ENCODE results near the gene EPHA1. TPM values are rescaled to one million over a fixed set of nuclear protein-coding genes. Genes with fewer than 3 reads are reported as not detected.
A peak's percentile ranks its signal among the peaks of the same experiment; 100 is the strongest.
"Not testable (repeated sequence)": the region's sequence is repeated elsewhere in the genome, so short reads cannot be mapped to it uniquely, and the experiment has no call there.

The EPHA1 gene
- total RNA-seq, 2 donors from 2014 or later, result 0.65 to 1.8 TPM

DNA sequence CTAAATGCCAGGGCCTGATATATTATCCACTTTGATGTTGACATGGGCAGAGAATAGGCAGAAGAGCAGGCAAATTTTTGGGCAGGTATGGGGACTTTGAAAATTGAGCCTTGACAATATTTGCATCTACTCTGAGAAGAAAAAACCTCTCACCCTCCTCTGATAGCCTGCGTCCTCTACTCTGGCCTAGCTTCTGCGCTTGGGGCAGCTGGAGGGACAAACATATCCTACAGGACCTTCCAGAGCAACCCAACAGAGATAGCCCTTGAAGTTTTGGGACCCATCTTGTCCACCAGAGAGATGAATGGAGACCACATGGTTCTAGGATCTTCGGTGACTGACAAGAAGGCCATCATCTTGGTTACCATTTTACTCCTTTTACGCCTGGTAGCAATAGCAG, 34.5 kb upstream of the EPHA1 start, which contains the start of gene TAS2R60:
TAS2R60 (plus strand) TSS at position 301 of the 400 bp plus-strand sequence; CDS start at position 301, 0 bp downstream.
- ATAC-seq (replicated peaks), result no peak
- H3K9me3 Mint-ChIP-seq, result no peaks in the 10 kb centered on the region
- no peaks in the 10 kb centered on the region for H3K27me3 Mint-ChIP-seq
- H3K36me3 Mint-ChIP-seq (ENCODE audit: low read depth), result no peaks in the 10 kb centered on the region
- H3K4me3 Mint-ChIP-seq, result no peak within 1 kb of the TSS
- H3K4me1 Mint-ChIP-seq, result peaks cover 5% of the 10 kb centered on the region
- H3K27ac Mint-ChIP-seq, result no peak within 1 kb of the TSS

DNA sequence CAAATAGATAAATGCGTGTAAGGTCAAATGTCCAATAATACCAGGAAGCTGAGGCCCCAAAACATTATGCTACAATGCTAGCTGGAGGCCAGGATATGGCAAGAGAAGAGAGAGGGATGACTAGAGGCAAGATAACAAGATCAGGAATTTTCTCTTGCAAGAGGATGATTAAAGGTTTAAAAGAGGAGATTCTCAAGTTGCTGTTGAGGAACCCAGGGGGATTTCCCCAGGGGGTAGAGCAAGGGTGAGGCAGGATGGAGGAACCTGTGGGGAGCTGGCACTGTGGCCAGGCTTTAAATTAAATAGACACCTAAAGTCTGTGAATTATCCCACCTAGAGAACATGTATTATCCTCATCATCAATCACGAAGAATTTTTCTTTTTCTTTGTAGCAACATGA, 31.2 kb upstream of the EPHA1 start:
- no peak for ATAC-seq (replicated peaks)
- no peaks in the 10 kb centered on the region for H3K36me3 Mint-ChIP-seq (ENCODE audit: low read depth)
- no peaks in the 10 kb centered on the region for H3K27me3 Mint-ChIP-seq
- H3K27ac Mint-ChIP-seq, result no peak overlapping the region
- H3K4me1 Mint-ChIP-seq, result peaks cover 16% of the 10 kb centered on the region
- no peak overlapping the region for H3K4me3 Mint-ChIP-seq
- H3K9me3 Mint-ChIP-seq, result no peaks in the 10 kb centered on the region

DNA sequence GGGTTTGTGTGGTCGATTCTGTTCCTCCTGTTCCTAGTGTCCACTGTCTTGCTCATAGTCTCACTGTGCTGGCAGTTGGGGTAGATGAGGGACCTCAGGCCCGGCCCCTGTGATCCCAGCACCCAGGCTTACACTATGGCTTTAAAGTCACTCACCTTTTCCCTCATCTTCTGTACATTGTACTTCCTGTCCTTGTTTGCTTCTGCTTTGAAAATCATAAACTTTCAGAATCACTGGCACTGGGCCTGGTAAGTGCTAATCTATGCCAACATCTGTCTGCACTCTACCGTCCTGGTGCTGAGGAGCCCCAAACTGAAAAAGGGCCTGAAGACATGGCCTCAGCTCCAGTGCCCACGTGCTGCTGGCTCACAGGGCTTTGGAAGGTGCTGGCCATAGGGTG, 28.9 kb upstream of the EPHA1 start:
- Mint-ChIP-seq H3K27ac (peak overlapping the region; percentile 72), H3K4me1 (peaks cover 16% of the 10 kb centered on the region)
- peak; percentile 29 for ATAC-seq (replicated peaks)

DNA sequence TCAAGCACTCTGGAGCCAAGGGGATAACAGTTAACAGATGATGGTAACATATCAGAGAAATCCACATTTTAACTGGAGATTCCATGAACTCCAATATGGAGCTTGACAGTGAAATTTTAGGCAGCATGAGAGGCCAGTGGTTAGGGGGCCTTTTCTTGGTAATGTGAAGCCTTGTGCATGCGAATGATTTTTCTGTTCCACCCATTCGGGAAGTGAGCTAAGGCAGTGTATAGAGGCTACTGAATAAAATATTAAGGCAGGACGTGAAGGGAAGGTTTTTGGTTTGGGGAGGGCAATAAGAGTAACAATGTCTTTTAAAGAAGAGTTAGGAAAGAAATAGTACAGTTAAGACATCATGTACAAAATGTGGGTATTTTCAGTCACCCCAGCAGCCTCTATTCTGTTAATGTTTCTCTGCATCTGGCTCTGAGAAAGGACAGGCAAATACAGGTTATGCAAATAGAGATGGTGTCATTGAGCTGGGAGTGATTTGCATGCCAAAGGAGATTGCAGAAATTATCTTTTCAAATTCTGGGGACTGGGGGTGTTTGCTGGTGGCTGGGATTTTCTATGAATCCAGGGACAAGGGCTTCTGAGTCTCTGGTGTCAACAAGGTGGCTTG, 27.8 kb upstream of the EPHA1 start:
- no peaks in the 10 kb centered on the region for H3K9me3 Mint-ChIP-seq
- ATAC-seq (replicated peaks), result no peak
- H3K36me3 Mint-ChIP-seq (ENCODE audit: low read depth), result no peaks in the 10 kb centered on the region
- H3K27me3 Mint-ChIP-seq, result no peaks in the 10 kb centered on the region
- H3K4me1 Mint-ChIP-seq, result peaks cover 16% of the 10 kb centered on the region
- H3K27ac Mint-ChIP-seq, result no peak overlapping the region
- no peak overlapping the region for H3K4me3 Mint-ChIP-seq

More for the DNA sequence above, 28.9 kb upstream of the EPHA1 start:
- peak overlapping the region; percentile 35 for H3K4me3 Mint-ChIP-seq
- no peaks in the 10 kb centered on the region for H3K27me3 Mint-ChIP-seq
- H3K36me3 Mint-ChIP-seq (ENCODE audit: low read depth), result no peaks in the 10 kb centered on the region
- H3K9me3 Mint-ChIP-seq, result no peaks in the 10 kb centered on the region

DNA sequence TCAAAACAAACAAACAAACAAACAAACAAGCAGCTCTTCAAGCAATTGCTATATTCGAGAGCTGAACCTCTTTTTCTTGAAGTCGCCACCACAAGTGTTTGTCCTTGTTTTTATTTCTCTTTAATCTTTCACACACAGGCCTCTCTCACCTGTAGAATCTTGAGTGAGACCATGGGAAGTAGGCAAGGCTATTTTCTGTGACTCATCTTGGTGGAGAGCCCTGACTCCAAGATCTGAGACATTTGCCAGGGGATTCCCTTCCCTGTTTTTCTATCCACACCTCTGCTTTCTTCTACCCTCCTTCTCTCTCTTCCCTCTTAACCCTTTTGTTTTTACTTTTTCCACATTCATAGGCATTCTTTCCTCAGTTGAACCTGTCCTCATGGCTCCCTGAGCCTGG, 26.6 kb upstream of the EPHA1 start:
- Mint-ChIP-seq H3K36me3 (ENCODE audit: low read depth) (no peaks in the 10 kb centered on the region), H3K27me3 (no peaks in the 10 kb centered on the region), H3K4me1 (peaks cover 16% of the 10 kb centered on the region), H3K4me3 (no peak overlapping the region), H3K9me3 (no peaks in the 10 kb centered on the region), H3K27ac (peak overlapping the region; percentile 34)
- no peak for ATAC-seq (replicated peaks)

DNA sequence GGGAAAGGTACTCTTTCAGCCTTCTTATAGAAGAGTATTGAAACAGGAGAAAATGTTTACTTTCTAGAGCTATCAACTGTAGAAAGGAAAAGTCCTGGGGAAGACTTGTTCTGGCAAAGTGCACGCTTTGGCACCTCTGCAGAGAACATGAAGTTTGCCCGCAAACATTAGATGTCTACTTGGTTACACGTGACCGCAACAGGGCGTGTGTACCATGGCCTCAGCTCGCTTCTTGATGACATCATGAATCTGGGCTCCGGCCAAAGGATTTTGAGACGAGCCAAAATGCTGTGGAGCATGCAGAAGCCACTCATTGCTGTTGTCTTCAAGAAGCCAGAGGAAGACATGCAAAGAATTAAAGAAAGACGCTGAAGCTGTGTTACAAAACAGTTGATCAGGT, 26.0 kb upstream of the EPHA1 start:
- Mint-ChIP-seq H3K4me3 (no peak overlapping the region), H3K9me3 (no peaks in the 10 kb centered on the region), H3K4me1 (peaks cover 13% of the 10 kb centered on the region), H3K27me3 (no peaks in the 10 kb centered on the region), H3K27ac (no peak overlapping the region), H3K36me3 (ENCODE audit: low read depth) (no peaks in the 10 kb centered on the region)
- no peak for ATAC-seq (replicated peaks)

DNA sequence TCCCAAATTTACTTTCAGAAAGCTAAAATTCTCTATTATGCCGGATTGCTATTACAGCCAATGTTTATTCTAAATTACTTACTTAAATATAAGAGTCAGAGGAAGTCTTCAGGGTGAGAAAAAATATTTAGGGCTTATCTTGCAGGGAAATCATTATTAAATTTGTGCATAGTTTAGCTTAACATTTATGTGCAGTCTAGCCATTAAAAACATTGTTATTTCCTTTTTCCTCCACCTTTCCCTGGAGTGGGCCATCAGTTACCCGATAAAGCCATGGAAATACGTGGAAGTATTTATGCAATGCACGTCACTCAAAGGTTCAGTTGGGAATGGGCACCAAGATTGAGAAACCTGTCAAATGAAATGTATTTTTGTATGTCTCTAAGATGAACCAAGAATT, 25.1 kb upstream of the EPHA1 start:
- peaks cover 11% of the 10 kb centered on the region for H3K4me1 Mint-ChIP-seq
- H3K36me3 Mint-ChIP-seq (ENCODE audit: low read depth), result no peaks in the 10 kb centered on the region
- H3K27me3 Mint-ChIP-seq, result no peaks in the 10 kb centered on the region
- no peaks in the 10 kb centered on the region for H3K9me3 Mint-ChIP-seq
- no peak for ATAC-seq (replicated peaks)
- no peak overlapping the region for H3K4me3 Mint-ChIP-seq
- no peak overlapping the region for H3K27ac Mint-ChIP-seq

DNA sequence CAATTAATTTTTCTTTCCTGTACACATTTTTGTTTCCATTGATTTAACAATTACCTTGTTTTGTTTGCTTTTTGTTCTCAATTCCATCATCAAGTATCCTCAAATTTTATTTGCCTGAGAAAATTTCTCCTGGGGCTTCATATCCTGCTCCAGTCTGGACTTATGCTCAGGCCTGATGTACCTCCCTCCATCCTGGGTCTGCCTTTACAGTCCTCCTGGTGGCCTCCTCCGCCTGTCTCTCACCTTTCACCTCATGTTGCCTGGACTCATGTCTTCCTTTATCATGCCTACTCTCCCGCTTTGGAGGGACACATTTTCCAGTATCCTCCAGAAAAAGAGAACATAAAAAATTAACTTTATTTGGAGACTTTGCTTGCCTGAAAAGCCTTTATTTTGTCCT, 22.5 kb upstream of the EPHA1 start:
- peaks cover 6% of the 10 kb centered on the region for H3K4me1 Mint-ChIP-seq
- no peaks in the 10 kb centered on the region for H3K27me3 Mint-ChIP-seq
- H3K27ac Mint-ChIP-seq, result peak overlapping the region; percentile 37
- H3K9me3 Mint-ChIP-seq, result no peaks in the 10 kb centered on the region
- no peaks in the 10 kb centered on the region for H3K36me3 Mint-ChIP-seq (ENCODE audit: low read depth)
- no peak for ATAC-seq (replicated peaks)
- H3K4me3 Mint-ChIP-seq, result no peak overlapping the region

DNA sequence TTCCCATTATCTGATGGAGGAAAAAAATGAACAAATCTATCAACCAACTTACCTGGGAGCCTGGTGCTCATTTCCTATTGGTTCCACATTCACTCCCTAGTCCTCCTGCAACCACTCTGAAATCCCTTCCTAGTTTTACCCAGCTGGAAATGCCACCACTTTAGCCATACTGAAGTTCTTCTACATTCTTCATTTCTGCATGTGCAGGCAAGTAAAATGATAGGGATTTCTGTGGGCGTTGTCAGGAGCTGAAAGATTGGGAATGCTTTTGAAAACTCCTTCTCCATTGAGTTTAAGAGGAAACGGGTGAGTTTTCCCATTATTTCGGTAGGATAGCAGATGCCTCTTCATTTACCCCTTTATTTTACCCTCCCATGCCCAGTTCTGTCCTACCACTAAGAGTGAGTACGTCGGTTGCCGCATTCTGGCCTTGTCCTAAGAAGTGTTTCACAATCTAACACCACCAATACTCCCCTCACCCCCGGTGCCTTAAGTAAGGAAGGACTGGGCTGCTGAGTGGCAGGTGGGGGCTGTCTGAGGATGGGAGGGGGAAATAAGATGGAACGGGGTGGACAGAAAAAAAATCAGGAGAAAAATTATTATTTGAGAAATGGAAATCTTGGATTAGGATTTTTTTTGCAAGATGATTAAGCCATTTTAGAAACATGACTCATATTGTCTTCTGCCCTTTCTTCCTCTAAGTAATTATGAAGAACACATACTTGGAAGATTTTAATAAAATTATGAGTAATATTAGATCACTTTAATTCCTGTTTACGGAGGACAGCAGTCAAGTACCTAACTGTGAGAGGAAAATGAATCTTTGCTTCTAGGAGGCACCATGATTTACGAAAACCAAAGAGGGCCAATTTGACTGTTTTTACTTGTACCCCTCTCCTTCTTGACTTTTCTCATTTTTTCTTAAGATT, 21.4 kb upstream of the EPHA1 start:
- Mint-ChIP-seq H3K4me1 (peaks cover 6% of the 10 kb centered on the region), H3K36me3 (ENCODE audit: low read depth) (no peaks in the 10 kb centered on the region), H3K9me3 (no peaks in the 10 kb centered on the region), H3K4me3 (no peak overlapping the region), H3K27ac (no peak overlapping the region), H3K27me3 (no peaks in the 10 kb centered on the region)
- ATAC-seq (replicated peaks), result no peak

DNA sequence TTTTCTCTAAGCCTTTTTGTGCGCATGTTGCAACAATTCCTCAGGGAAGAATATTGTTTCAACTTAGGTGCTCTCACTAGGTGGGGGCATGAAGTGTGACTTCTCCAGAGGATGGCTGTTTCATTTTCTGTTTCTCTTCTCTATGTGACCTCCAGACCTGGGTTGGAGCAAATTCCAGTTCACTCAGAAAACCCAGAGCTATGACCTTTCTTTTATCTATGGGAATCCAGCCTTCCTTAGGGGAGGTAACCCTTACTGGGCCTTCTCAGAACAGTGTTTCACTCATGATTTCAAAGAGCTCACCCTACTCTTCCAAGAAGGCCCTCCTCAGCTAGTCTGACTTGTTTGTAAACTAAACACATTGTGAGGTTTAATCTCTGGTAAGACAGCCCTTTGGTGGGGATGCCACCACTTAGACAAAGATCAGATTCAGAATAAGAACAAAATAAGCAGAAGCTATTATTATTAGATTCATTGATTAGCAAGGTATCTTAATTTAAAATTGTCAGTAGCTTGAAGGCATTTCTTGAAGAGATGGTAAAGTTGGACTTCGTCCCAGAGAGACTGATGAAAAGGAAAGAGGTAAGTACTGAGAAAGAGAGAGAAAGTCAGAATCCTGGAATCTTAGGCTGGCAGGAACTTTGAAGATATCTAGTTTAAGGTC, 18.0 kb upstream of the EPHA1 start:
- no peaks in the 10 kb centered on the region for H3K9me3 Mint-ChIP-seq
- peak; percentile 38 for ATAC-seq (replicated peaks)

DNA sequence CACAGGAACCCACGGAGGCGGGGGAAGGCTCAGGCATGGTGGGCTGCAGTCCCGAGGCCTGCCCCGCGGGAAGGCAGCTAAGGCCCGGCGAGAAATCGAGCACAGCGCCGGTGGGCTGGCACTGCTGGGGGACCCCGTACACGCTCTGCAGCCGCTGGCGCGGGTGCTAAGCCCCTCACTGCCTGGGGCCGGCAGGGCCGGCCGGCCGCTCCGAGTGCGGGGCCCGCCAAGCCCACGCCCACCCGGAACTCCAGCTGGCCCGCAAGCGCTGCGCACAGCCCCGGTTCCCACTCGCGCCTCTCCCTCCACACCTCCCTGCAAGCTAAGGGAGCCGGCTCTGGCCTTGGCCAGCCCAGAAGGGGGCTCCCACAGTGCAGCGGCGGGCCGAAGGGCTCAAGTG, 15.8 kb upstream of the EPHA1 start:
- not testable (repeated sequence) for H3K27ac Mint-ChIP-seq; H3K4me1 Mint-ChIP-seq; ATAC-seq (replicated peaks); H3K9me3 Mint-ChIP-seq; H3K27me3 Mint-ChIP-seq; H3K4me3 Mint-ChIP-seq; H3K36me3 Mint-ChIP-seq (ENCODE audit: low read depth)

More for the DNA sequence above, 18.0 kb upstream of the EPHA1 start:
- H3K27me3 Mint-ChIP-seq, result no peaks in the 10 kb centered on the region
- H3K4me3 Mint-ChIP-seq, result peak overlapping the region; percentile 24
- no peaks in the 10 kb centered on the region for H3K36me3 Mint-ChIP-seq (ENCODE audit: low read depth)
- peaks cover 6% of the 10 kb centered on the region for H3K4me1 Mint-ChIP-seq
- H3K27ac Mint-ChIP-seq, result peak overlapping the region; percentile 70

DNA sequence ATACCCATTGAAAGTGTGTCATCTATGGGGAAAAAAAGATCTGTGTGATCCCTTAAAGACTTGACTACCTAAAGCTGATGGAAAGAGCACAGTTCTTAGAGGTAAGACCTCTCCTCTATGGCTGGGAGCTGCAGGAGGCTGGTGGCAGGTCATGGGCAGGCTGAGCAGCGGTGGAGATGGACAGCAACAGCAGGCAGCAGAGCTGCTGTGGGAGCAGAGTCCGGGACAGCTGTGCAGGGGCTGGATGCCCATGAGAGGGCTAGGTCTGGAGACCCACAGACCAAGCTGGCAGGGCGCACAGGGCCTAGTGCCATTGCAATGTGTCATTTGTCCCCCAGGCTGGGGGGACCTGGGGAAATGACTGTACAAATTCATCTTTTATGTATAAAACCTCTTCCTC, 13.4 kb upstream of the EPHA1 start:
- H3K36me3 Mint-ChIP-seq (ENCODE audit: low read depth), result no peaks in the 10 kb centered on the region
- no peak overlapping the region for H3K4me3 Mint-ChIP-seq
- H3K9me3 Mint-ChIP-seq, result no peaks in the 10 kb centered on the region
- no peak overlapping the region for H3K27ac Mint-ChIP-seq
- peaks cover 6% of the 10 kb centered on the region for H3K4me1 Mint-ChIP-seq
- H3K27me3 Mint-ChIP-seq, result no peaks in the 10 kb centered on the region
- ATAC-seq (replicated peaks), result no peak

DNA sequence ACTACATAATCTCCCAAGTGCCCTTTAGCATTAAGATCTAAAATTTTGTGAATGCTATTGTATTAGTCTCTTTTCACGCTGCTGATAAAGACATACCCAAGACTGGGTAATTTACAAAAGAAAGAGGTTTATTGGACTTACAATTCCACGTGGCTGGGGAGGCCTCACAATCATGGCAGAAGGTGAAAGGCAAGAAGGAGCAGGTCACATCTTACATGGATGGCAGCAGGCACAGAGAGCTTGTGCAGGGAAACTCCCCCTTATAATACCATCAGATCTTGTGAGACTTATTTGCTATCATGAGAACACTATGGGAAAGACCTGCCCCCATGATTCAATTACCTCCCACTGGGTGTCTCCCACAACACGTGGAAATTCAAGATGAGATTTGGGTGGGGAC, 12.0 kb upstream of the EPHA1 start:
- H3K27me3 Mint-ChIP-seq; ATAC-seq (replicated peaks); H3K27ac Mint-ChIP-seq; H3K4me3 Mint-ChIP-seq; H3K36me3 Mint-ChIP-seq (ENCODE audit: low read depth); H3K9me3 Mint-ChIP-seq; H3K4me1 Mint-ChIP-seq: not testable (repeated sequence)

DNA sequence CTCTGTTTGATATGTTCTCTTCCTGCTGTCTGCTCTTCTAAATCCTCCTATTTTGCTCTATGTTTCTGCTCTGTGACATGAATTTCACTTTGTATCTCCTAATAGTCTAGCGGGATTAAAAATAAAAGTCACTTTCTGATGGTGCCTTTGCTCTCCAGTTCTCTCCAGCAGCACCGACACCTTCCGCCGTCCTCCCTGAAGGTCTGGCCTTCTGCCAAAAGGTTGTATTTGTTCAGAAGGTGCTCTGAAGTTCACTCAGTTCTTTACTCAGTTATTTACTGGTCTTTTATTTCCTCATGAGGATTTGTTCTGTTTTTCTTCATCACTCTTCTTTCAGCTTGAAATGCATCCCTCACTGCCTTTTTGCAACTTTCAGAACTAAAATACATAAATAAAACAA, 11.2 kb upstream of the EPHA1 start:
- no peak for ATAC-seq (replicated peaks)
- Mint-ChIP-seq H3K9me3 (no peaks in the 10 kb centered on the region), H3K4me3 (no peak overlapping the region), H3K27me3 (no peaks in the 10 kb centered on the region), H3K4me1 (no peaks in the 10 kb centered on the region), H3K36me3 (ENCODE audit: low read depth) (no peaks in the 10 kb centered on the region), H3K27ac (no peak overlapping the region)

Measured in activated T-helper 17 cell treated with anti-CD3 and anti-CD28 coated beads, Interleukin-2, amount 50 U/mL, for 72 hours (primary cell).